Activated CD8-positive, alpha-beta T cell treated with anti-CD3 and anti-CD28 coated beads, Interleukin-2, amount 10 ng/mL, durations not matched to agents 7 days and 5 days (primary cell): ENCODE measurements around the gene TGFB2. TPM values are rescaled to one million over a fixed set of nuclear protein-coding genes. Genes with fewer than 3 reads are reported as not detected.

Source experiments
- ATAC-seq: fragments of 150-1000 bp; cut with Tn5 transposase; one replicate; pipeline ENCODE4 v1.10.0; 2021; ENCODE audit warnings: moderate library complexity
- CTCF ChIA-PET: fragments of 350-600 bp; sonication (Branson Sonifier 250); formaldehyde crosslinking; loops from one replicate; lab custom pipeline; 2021; ENCODE audit warnings: antibody characterized with exemption; lab: Charles Lee
- POLR2A ChIA-PET: fragments of 350-600 bp; sonication (Branson Sonifier 250); formaldehyde crosslinking; loops from one replicate; lab custom pipeline; 2021; ENCODE audit warnings: antibody characterized with exemption; lab: Charles Lee
- DNase-seq: peaks from one replicate; pipeline ENCODE4 v3.0.0-alpha.2; 2020
- H3K27ac Mint-ChIP-seq: one replicate; pipeline ENCODE4 v1.8.0; 2021; ENCODE audit warnings: mild to moderate bottlenecking, mixed read lengths
- H3K27me3 Mint-ChIP-seq: one replicate; pipeline ENCODE4 v1.8.0; 2021; ENCODE audit warnings: low read depth, mixed read lengths
- H3K36me3 Mint-ChIP-seq: one replicate; pipeline ENCODE4 v1.8.0; 2021; ENCODE audit warnings: low read depth, mixed read lengths
- H3K4me1 Mint-ChIP-seq: one replicate; pipeline ENCODE4 v1.8.0; 2021; ENCODE audit warnings: low read depth, mixed read lengths
- H3K4me3 Mint-ChIP-seq: one replicate; pipeline ENCODE4 v1.8.0; 2021; ENCODE audit warnings: mild to moderate bottlenecking, mixed read lengths
- H3K9me3 Mint-ChIP-seq: one replicate; pipeline ENCODE4 v1.8.0; 2022; ENCODE audit warnings: mixed read lengths; ENCODE audit not compliant: insufficient read depth
- total RNA-seq, 2 experiments: library from RNA; stranded (reverse); gene quantifications; one replicate each; pipeline ENCODE4 v1.2.3, GENCODE V29; 2021

TGFB2 gene
- total RNA-seq, 2 experiments from 2014 or later: not detected

GRCh38 chr1:218350801-218351266, 5.7 kb downstream of the TGFB2 start:
- H3K4me1 Mint-ChIP-seq: peaks cover 26% of the 10 kb centered on the region
- H3K4me3 Mint-ChIP-seq: peak overlapping the region; percentile 46
- H3K9me3 Mint-ChIP-seq: no peaks in the 10 kb centered on the region

DNA sequence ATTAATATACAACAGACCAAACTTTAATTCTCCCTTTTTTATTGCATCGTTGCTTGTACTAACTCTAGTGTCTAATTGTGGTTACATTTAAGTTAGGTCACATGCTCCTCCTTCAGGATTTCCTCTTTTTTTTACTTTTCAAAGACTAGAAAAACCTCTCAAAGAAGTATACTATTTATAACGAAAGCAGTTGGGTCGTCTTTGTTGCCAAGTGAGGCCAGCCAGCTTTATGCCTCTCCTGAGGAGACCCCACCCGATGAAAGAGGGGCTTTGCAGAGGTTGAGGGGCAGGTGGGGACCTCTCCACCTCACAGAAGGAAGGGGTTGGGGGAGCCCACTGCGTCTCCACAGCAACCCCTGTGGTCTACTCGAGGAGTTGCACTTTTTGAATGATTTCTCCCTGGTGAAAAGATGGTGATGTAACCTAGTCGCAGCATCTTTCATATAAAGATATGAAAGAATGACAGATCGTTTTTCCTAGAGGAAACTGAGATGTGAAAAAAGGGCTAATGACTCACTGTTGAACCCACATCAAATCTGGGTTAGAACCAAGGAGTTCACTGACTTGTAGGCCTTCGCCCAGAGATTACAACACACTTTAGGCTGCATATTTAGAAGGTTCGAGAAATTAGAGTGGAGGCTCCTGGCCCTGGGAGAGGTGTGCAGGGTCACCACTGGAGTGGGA, 6.4 kb downstream of the TGFB2 start:
- Mint-ChIP-seq H3K36me3 (no peaks in the 10 kb centered on the region), H3K27ac (no peak overlapping the region), H3K4me1 (peaks cover 19% of the 10 kb centered on the region), H3K9me3 (no peaks in the 10 kb centered on the region), H3K27me3 (peaks cover 36% of the 10 kb centered on the region), H3K4me3 (peak overlapping the region; percentile 46)
- ATAC-seq (peak; percentile 65), DNase-seq (peak; percentile 26)
- POLR2A ChIA-PET: no interaction called here
- CTCF ChIA-PET: no interaction called here

More at GRCh38 chr1:218350801-218351266, 5.7 kb downstream of the TGFB2 start:
- ChIA-PET CTCF (no interaction called here), POLR2A (no interaction called here)
- Mint-ChIP-seq H3K36me3 (no peaks in the 10 kb centered on the region), H3K27ac (no peak overlapping the region), H3K27me3 (peaks cover 43% of the 10 kb centered on the region)
- ATAC-seq (no peak), DNase-seq (no peak)

DNA sequence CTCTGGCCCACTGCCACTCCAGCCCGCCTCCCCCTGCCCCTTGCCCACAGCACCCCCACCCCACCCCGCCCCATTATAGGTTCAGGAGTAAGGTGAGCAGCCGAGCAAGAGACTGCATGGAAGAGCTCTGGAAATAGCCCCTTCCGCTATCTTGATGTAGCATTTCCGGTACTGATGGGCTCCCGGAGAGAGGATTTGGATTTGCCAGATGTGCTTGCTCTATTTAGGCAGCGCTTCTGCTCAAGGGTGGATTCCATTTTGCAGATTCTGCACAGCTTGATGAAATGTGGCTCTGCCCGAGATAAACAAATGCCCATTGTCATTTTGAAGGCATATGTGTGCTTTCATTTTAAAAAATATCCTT, 6.9 kb downstream of the TGFB2 start:
- H3K4me3 Mint-ChIP-seq: no peak overlapping the region

DNA sequence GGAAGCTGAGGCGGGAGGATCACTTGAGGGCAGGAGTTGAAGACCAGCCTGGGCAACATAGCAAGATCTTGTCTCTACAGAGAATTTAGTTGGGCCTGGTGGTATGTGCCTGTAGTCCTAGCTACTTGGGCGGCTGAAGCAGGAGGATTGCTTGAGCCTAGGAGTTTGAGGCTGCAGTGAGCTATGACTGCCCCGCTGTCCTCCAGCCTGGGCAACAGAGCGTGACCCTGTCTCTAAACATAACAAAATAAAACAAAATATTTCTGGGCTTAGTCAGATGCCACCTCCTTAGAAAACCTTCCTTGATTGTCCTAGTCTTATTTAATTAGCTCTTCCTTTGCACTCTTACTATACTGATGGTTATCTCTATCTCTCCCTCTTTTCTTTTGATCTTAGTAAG, 8.5 kb downstream of the TGFB2 start:
- POLR2A ChIA-PET: no interaction called here
- CTCF ChIA-PET: no interaction called here

More for the DNA sequence above, 6.9 kb downstream of the TGFB2 start:
- H3K4me1 Mint-ChIP-seq: peaks cover 14% of the 10 kb centered on the region
- no peak overlapping the region for H3K27ac Mint-ChIP-seq
- ChIA-PET POLR2A (no interaction called here), CTCF (no interaction called here)
- no peaks in the 10 kb centered on the region for H3K9me3 Mint-ChIP-seq
- H3K27me3 Mint-ChIP-seq: peaks cover 30% of the 10 kb centered on the region
- no peak for DNase-seq
- no peak for ATAC-seq
- no peaks in the 10 kb centered on the region for H3K36me3 Mint-ChIP-seq

GRCh38 chr1:218355278-218355677, 10.1 kb downstream of the TGFB2 start:
- H3K4me1 Mint-ChIP-seq: peaks cover 10% of the 10 kb centered on the region
- CTCF ChIA-PET: interaction anchor here (0.9 to 1.0 kb wide), 2 partner anchors 10 to 17 kb away, joined by 3 read pairs; no protein-coding TSS in a partner anchor
- no peak for ATAC-seq

More for the DNA sequence above, 8.5 kb downstream of the TGFB2 start:
- Mint-ChIP-seq H3K27ac (no peak overlapping the region), H3K27me3 (peaks cover 16% of the 10 kb centered on the region), H3K4me3 (no peak overlapping the region), H3K4me1 (peaks cover 10% of the 10 kb centered on the region), H3K9me3 (no peaks in the 10 kb centered on the region), H3K36me3 (no peaks in the 10 kb centered on the region)
- DNase-seq (no peak), ATAC-seq (no peak)

GRCh38 chr1:218357211-218357892, 12.2 kb downstream of the TGFB2 start:
- no peaks in the 10 kb centered on the region for H3K4me1 Mint-ChIP-seq
- ATAC-seq (no peak), DNase-seq (no peak)
- no peak overlapping the region for H3K4me3 Mint-ChIP-seq
- no peak overlapping the region for H3K27ac Mint-ChIP-seq
- ChIA-PET POLR2A (no interaction called here), CTCF (no interaction called here)
- no peaks in the 10 kb centered on the region for H3K9me3 Mint-ChIP-seq
- H3K36me3 Mint-ChIP-seq: no peaks in the 10 kb centered on the region
- H3K27me3 Mint-ChIP-seq: peaks cover 4% of the 10 kb centered on the region

More at GRCh38 chr1:218355278-218355677, 10.1 kb downstream of the TGFB2 start:
- no peak overlapping the region for H3K27ac Mint-ChIP-seq
- DNase-seq: no peak
- peaks cover 7% of the 10 kb centered on the region for H3K27me3 Mint-ChIP-seq
- no peak overlapping the region for H3K4me3 Mint-ChIP-seq
- no peaks in the 10 kb centered on the region for H3K36me3 Mint-ChIP-seq
- H3K9me3 Mint-ChIP-seq: no peaks in the 10 kb centered on the region
- POLR2A ChIA-PET: no interaction called here

DNA sequence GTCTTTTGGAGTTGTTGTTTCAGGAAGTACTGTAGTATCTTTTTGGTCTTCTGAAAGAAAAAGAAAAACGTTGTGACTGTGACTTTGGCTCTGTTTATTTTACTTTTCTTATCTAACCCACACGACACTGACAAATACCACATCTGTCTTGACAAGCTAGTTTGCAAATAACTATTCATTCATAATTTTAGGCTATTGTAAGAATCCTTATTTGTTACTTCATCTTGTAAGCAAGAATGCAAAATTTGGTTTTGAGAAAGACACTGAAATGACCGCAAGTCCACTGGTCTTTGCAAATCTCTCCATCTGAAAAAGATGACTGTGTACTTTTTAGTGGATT, 12.7 kb downstream of the TGFB2 start:
- H3K9me3 Mint-ChIP-seq: no peaks in the 10 kb centered on the region
- CTCF ChIA-PET: no interaction called here
- POLR2A ChIA-PET: no interaction called here
- H3K27ac Mint-ChIP-seq: no peak overlapping the region
- no peaks in the 10 kb centered on the region for H3K4me1 Mint-ChIP-seq
- ATAC-seq: no peak
- no peaks in the 10 kb centered on the region for H3K36me3 Mint-ChIP-seq
- no peak overlapping the region for H3K4me3 Mint-ChIP-seq
- no peak for DNase-seq
- H3K27me3 Mint-ChIP-seq: peaks cover 4% of the 10 kb centered on the region

- no peak overlapping the region for H3K4me3 Mint-ChIP-seq
- CTCF ChIA-PET: no interaction called here
- H3K9me3 Mint-ChIP-seq: no peaks in the 10 kb centered on the region
Measured at GRCh38 chr1:218361298-218362065, 16.3 kb downstream of the TGFB2 start.

DNA sequence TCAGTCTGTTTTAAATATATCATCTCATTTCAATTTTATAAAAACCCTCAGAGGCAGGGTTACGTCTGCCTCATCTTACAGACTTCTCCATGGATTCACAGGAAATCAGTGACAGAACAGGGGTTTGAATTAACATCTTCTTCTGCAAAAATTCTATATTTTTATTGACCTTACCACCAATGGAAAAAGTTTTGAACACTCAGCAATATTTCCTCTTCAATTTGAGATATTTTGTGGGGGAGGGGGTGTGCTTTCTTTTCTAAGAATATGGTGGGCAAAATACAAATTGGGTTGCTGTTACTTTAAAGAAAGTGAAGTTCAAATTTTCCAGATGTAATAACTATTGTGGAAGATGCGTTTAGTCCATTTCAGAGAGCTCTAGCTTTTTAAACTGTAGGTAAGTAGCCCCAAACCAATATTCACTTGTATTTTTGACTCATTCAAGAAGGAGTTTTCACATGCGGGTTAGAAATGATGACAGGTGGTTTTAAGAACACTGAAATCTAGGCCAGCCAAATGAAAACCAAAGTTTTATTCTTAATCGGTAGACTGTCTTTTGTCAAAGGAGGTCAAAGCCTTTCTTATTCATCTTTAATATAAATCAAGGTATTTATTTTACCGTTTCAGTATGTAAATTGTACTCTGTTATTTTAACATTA, 17.4 kb downstream of the TGFB2 start:
- H3K4me3 Mint-ChIP-seq: no peak overlapping the region
- no peaks in the 10 kb centered on the region for H3K4me1 Mint-ChIP-seq
- H3K27ac Mint-ChIP-seq: no peak overlapping the region
- ATAC-seq (no peak), DNase-seq (no peak)
- no peaks in the 10 kb centered on the region for H3K36me3 Mint-ChIP-seq
- peaks cover 4% of the 10 kb centered on the region for H3K27me3 Mint-ChIP-seq
- no peaks in the 10 kb centered on the region for H3K9me3 Mint-ChIP-seq
- ChIA-PET POLR2A (no interaction called here), CTCF (no interaction called here)

More at GRCh38 chr1:218361298-218362065, 16.3 kb downstream of the TGFB2 start:
- DNase-seq (no peak), ATAC-seq (no peak)
- no peaks in the 10 kb centered on the region for H3K4me1 Mint-ChIP-seq
- H3K27ac Mint-ChIP-seq: no peak overlapping the region
- H3K27me3 Mint-ChIP-seq: peaks cover 4% of the 10 kb centered on the region
- no peaks in the 10 kb centered on the region for H3K36me3 Mint-ChIP-seq
- POLR2A ChIA-PET: no interaction called here

GRCh38 chr1:218363141-218363540, 18.0 kb downstream of the TGFB2 start:
- ChIA-PET POLR2A (no interaction called here), CTCF (no interaction called here)
- Mint-ChIP-seq H3K9me3 (no peaks in the 10 kb centered on the region), H3K4me1 (no peaks in the 10 kb centered on the region), H3K36me3 (no peaks in the 10 kb centered on the region), H3K27me3 (peaks cover 4% of the 10 kb centered on the region), H3K4me3 (no peak overlapping the region), H3K27ac (no peak overlapping the region)
- ATAC-seq: no peak
- no peak for DNase-seq

DNA sequence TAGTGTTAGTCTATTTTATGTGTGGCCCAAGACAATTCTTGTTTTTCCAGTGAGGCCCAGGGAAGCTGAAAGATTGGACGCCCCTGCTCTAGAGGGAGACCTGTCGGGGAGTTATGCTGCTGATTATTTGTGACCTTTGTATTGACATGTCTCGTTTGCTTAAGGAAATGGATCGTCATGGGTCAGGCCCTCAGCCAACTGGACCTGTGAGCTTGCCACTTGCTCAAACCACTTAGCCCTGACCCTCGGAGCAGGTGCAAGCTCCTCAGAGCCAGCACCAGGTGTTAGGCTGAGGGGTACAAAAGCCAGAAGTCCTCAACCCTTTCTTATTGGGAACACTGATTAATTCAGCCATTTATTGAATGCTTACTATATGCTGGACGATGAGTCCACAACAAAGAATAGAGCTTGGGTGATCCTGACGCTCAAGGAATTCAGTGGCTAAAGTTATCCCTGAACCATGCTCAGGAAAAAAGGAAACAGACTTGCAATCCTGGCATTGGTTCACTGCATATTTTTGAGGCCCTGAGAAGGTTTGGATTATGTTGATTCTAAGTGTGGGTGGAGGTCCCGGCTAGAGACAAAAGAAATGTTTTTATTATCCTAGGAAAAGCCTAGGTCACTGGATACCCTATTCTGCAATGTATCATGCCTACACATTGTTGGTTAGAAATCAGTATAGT, 19.0 kb downstream of the TGFB2 start:
- ChIA-PET POLR2A (no interaction called here), CTCF (interaction anchor here (0.7 kb wide), 1 partner anchor 9 kb away, joined by 3 read pairs; no protein-coding TSS in a partner anchor)
- H3K27ac Mint-ChIP-seq: no peak overlapping the region
- no peak overlapping the region for H3K4me3 Mint-ChIP-seq
- no peaks in the 10 kb centered on the region for H3K9me3 Mint-ChIP-seq
- H3K36me3 Mint-ChIP-seq: no peaks in the 10 kb centered on the region
- ATAC-seq (no peak), DNase-seq (no peak)
- H3K27me3 Mint-ChIP-seq: peaks cover 4% of the 10 kb centered on the region
- H3K4me1 Mint-ChIP-seq: no peaks in the 10 kb centered on the region
